HepG2 (cell line): ENCODE measurements around the gene TTN.

ENCODE experiments used
- KDM1A ChIP-seq: IDR thresholded peaks from 2 replicates; pipeline ENCODE4 v1.6.1; 2016; ENCODE audit warnings: missing compliant biosample characterization
- POLR2A ChIP-seq, 2 experiments: IDR thresholded peaks; 2 replicates each; pipeline ENCODE4 v1.6.1; 2011; ENCODE audit warnings: low read depth in 2 of 2, low read length in 2 of 2, mild to moderate bottlenecking in 1 of 2, moderate library complexity in 1 of 2; ENCODE audit not compliant: insufficient read depth in 1 of 2
- TBP ChIP-seq: sonication (generic); formaldehyde crosslinking; IDR thresholded peaks from 2 replicates; pipeline ENCODE4 v1.5.0; 2020; ENCODE audit warnings: missing genetic modification reagents
- TCF12 ChIP-seq, 2 experiments: fragments of 450-650 bp in 1 of 2; sonication (generic) in 1 of 2; formaldehyde crosslinking in 1 of 2; IDR thresholded peaks; 2 replicates each; pipeline versions ENCODE4 v1.6.1 to v1.8.0; 2017 to 2022; ENCODE audit warnings: antibody characterized with exemption in 1 of 2, mild to moderate bottlenecking in 1 of 2, missing genetic modification reagents in 1 of 2, moderate library complexity in 1 of 2
- XRCC5 ChIP-seq: fragments of 200-400 bp; formaldehyde crosslinking; optimal IDR thresholded peaks from 2 replicates; pipeline ENCODE3; 2017; ENCODE audit warnings: mild to moderate bottlenecking, low read length
- ZNF768 ChIP-seq: sonication (generic); formaldehyde crosslinking; IDR thresholded peaks from 2 replicates; pipeline ENCODE4 v1.4.0; 2020; ENCODE audit warnings: missing genetic modification reagents
- TF ChIP-seq, protein P1 (sequence below): IDR thresholded peaks from 2 replicates; pipeline ENCODE4 v1.6.1; 2012; ENCODE audit warnings: inconsistent platforms
- TF ChIP-seq, protein P2 (sequence below): sonication (generic); formaldehyde crosslinking; conservative IDR thresholded peaks from 2 replicates; pipeline ENCODE4 v1.8.0; 2022; ENCODE audit warnings: missing genetic modification reagents
- TF ChIP-seq, protein P3 (sequence below): sonication (generic); formaldehyde crosslinking; IDR thresholded peaks from 2 replicates; pipeline ENCODE4 v1.4.0; 2020; ENCODE audit warnings: missing genetic modification reagents

DNA sequence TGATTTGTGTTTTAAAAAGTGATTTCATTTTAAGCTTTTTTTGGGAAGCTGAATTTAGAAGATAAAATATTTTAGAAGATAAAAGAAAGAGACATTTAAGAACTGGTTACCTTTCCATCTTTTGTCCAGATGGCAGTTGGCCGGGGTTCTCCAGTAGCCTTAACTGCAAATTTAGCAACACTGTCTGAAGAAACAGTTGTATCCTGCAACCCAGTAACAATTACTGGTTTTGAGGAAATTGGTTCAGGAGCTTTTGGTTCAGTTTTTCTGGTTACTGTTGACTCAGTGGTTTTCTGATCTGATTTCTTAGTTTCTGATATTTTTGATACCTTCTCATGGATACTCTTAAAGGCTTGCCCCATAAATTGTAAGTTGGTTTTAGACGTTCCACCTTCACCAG lies 277.1 kb downstream of the TTN start:
- TF ChIP-seq, protein P1, sequence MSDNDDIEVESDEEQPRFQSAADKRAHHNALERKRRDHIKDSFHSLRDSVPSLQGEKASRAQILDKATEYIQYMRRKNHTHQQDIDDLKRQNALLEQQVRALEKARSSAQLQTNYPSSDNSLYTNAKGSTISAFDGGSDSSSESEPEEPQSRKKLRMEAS, result no peak
- no peak for TF ChIP-seq KDM1A
- TF ChIP-seq, protein P2, sequence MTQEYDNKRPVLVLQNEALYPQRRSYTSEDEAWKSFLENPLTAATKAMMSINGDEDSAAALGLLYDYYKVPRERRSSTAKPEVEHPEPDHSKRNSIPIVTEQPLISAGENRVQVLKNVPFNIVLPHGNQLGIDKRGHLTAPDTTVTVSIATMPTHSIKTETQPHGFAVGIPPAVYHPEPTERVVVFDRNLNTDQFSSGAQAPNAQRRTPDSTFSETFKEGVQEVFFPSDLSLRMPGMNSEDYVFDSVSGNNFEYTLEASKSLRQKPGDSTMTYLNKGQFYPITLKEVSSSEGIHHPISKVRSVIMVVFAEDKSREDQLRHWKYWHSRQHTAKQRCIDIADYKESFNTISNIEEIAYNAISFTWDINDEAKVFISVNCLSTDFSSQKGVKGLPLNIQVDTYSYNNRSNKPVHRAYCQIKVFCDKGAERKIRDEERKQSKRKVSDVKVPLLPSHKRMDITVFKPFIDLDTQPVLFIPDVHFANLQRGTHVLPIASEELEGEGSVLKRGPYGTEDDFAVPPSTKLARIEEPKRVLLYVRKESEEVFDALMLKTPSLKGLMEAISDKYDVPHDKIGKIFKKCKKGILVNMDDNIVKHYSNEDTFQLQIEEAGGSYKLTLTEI (CRISPR knock-in tag), result no peak
- TF ChIP-seq XRCC5, result no peak
- TF ChIP-seq ZNF768, result no peak
- no peak for TF ChIP-seq TCF12 (IDR thresholded peaks at IDR 0.05)
- TF ChIP-seq TCF12 (CRISPR knock-in tag; IDR thresholded peaks at IDR 0.05), result no peak
- TF ChIP-seq POLR2A (IDR thresholded peaks at IDR 0.05; ENCODE audit: insufficient read depth in 1 of 2, low read depth in 2 of 2, low read length in 2 of 2), result no peak
- TF ChIP-seq, protein P3, sequence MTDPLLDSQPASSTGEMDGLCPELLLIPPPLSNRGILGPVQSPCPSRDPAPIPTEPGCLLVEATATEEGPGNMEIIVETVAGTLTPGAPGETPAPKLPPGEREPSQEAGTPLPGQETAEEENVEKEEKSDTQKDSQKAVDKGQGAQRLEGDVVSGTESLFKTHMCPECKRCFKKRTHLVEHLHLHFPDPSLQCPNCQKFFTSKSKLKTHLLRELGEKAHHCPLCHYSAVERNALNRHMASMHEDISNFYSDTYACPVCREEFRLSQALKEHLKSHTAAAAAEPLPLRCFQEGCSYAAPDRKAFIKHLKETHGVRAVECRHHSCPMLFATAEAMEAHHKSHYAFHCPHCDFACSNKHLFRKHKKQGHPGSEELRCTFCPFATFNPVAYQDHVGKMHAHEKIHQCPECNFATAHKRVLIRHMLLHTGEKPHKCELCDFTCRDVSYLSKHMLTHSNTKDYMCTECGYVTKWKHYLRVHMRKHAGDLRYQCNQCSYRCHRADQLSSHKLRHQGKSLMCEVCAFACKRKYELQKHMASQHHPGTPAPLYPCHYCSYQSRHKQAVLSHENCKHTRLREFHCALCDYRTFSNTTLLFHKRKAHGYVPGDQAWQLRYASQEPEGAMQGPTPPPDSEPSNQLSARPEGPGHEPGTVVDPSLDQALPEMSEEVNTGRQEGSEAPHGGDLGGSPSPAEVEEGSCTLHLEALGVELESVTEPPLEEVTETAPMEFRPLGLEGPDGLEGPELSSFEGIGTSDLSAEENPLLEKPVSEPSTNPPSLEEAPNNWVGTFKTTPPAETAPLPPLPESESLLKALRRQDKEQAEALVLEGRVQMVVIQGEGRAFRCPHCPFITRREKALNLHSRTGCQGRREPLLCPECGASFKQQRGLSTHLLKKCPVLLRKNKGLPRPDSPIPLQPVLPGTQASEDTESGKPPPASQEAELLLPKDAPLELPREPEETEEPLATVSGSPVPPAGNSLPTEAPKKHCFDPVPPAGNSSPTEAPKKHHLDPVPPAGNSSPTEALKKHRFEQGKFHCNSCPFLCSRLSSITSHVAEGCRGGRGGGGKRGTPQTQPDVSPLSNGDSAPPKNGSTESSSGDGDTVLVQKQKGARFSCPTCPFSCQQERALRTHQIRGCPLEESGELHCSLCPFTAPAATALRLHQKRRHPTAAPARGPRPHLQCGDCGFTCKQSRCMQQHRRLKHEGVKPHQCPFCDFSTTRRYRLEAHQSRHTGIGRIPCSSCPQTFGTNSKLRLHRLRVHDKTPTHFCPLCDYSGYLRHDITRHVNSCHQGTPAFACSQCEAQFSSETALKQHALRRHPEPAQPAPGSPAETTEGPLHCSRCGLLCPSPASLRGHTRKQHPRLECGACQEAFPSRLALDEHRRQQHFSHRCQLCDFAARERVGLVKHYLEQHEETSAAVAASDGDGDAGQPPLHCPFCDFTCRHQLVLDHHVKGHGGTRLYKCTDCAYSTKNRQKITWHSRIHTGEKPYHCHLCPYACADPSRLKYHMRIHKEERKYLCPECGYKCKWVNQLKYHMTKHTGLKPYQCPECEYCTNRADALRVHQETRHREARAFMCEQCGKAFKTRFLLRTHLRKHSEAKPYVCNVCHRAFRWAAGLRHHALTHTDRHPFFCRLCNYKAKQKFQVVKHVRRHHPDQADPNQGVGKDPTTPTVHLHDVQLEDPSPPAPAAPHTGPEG (CRISPR knock-in tag), result no peak
- no peak for TF ChIP-seq TBP
